Lung (tissue), 12 donors: ENCODE measurements around the gene ZNF599. TPM values are rescaled to one million over a fixed set of nuclear protein-coding genes. Genes with fewer than 3 reads are reported as not detected.

Experiments used
- ATAC-seq: fragments of 200-7000 bp; cut with Tn5 transposase; one replicate; pipeline ENCODE4 v1.9.1; 2020; ENCODE audit warnings: moderate number of reproducible peaks; ENCODE audit not compliant: insufficient read depth, low FRiP score
- DNase-seq, 3 donors: peaks; one replicate each; pipeline ENCODE4 v3.0.0-alpha.2; 2013 to 2017
- H3K27ac ChIP-seq, 2 donors: one replicate each; pipeline ENCODE4 v1.5.1; 2013; ENCODE audit warnings: mild to moderate bottlenecking in 2 of 2, moderate library complexity in 2 of 2, control low read depth in 1 of 2, inconsistent platforms in 1 of 2, low read depth in 1 of 2, low read length in 1 of 2
- H3K27me3 ChIP-seq, 3 donors: one replicate each; pipeline ENCODE4 v1.5.1; 2013; ENCODE audit warnings: low read length in 2 of 3; ENCODE audit not compliant: control insufficient read depth in 3 of 3, insufficient read depth in 3 of 3
- H3K36me3 ChIP-seq, 4 donors: one replicate each; pipeline ENCODE4 v1.5.1; 2013; ENCODE audit warnings: low read length in 4 of 4, mild to moderate bottlenecking in 1 of 4, moderate library complexity in 1 of 4; ENCODE audit not compliant: control insufficient read depth in 4 of 4, insufficient read depth in 4 of 4
- H3K4me1 ChIP-seq, 5 donors: one replicate each; pipeline ENCODE4 v1.5.1; 2013; ENCODE audit warnings: low read length in 5 of 5, mild to moderate bottlenecking in 2 of 5, moderate library complexity in 1 of 5; ENCODE audit not compliant: control insufficient read depth in 5 of 5, insufficient read depth in 5 of 5
- H3K4me3 ChIP-seq: one replicate; pipeline ENCODE4 v1.5.1; 2013; ENCODE audit warnings: mild to moderate bottlenecking, control low read depth, moderate library complexity
- H3K9ac ChIP-seq, 2 donors: one replicate each; pipeline ENCODE4 v1.5.1; 2013; ENCODE audit warnings: low read length in 2 of 2, control low read depth in 1 of 2; ENCODE audit not compliant: insufficient read depth in 1 of 2
- H3K9me3 ChIP-seq, 4 donors: one replicate each; pipeline ENCODE4 v1.5.1; 2013; ENCODE audit warnings: low read length in 3 of 4, mild to moderate bottlenecking in 1 of 4, moderate library complexity in 1 of 4; ENCODE audit not compliant: control insufficient read depth in 4 of 4, insufficient read depth in 3 of 4
- WGBS, 2 donors: extraction: QIAGEN DNeasy Blood & Tissue Kit; methylation state at CpG; one replicate each; pipeline ENCODE4 v1.1.7; 2013; 5-methylcytosine and 5-hydroxymethylcytosine counted together
- polyA plus RNA-seq, 2 donors: library from polyadenylated mRNA; stranded (reverse); fragments of 200-250 nt; gene quantifications; one replicate each; pipeline ENCODE4 v1.2.1, GENCODE V29; 2013
- total RNA-seq, 2 donors: library from RNA; depleted of rRNA in 1 of 2; stranded (reverse); fragments of >200 nt in 1 of 2; gene quantifications; one replicate each; pipeline ENCODE4 v1.2.1, GENCODE V29; 2014 to 2021
- TF ChIP-seq, protein P1 (sequence below): IDR thresholded peaks from 2 replicates; pipeline ENCODE4 v1.5.1; 2012; ENCODE audit warnings: mild to moderate bottlenecking; ENCODE audit errors: control extremely low read depth, extremely low read depth
- donor health status: control.
- donor health status: control.
- donor health status: Bipolar disorder and iron deficiency.
- donor health status: healthy.
- donor health status: DM: yes; HTN: yes; CAD: no.

ZNF599 gene
- total and polyA plus RNA-seq, 4 donors = 3.6 to 11.2 (median 6.6) TPM

DNA sequence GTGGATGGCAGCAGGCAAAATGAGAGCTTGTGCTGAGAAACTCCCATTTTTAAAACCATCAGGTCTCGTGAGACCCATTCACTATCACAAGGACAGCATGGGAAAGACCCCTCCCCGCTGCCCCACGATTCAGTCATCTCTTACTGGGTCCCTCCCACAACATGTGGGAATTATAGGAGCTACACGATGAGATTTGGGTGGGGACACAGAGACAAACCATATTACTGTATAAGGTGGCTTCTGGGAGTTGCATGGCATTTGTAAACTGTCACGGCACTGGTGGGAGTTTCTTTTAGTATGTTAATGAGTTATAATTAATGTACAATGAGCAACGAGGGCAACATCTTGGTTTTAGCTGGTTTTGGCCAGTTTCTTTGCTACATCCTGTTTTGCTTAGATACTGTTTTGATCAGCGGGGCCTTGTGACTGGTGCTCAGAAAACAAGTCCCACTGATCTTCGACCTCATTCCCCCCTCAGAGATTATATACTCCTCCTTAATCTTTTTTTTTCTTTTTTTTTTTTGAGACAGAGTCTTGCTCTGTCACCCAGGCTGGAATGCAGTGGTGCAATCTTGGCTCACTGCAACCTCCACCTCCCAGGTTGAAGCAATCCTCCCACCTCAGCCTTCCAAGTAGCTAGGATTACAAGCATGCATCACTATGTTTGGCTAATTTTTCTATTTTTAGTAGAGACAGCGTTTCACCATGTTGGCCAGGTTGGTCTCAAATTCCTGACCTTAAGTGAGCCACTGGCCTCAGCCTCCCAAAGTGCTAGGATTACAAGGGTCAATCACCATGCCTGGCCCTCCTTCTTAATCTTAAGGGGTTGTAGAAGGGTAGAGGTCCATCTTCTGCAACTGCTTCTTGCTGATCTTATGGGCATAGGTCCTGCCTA lies 21.3 kb upstream of the ZNF599 start:
- Histone ChIP-seq H3K27me3 (peaks cover 0 to 2% (median 0%) of the 10 kb centered on the region in 3 donors), H3K4me3 (no peak overlapping the region), H3K4me1 (no peaks in the 10 kb centered on the region), H3K9me3 (peaks cover 0 to 4% (median 0%) of the 10 kb centered on the region in 4 donors), H3K27ac (no peak overlapping the region), H3K9ac (no peak overlapping the region), H3K36me3 (no peaks in the 10 kb centered on the region)
- ATAC-seq = no peak
- DNase-seq = no peak
- TF ChIP-seq, protein P1, sequence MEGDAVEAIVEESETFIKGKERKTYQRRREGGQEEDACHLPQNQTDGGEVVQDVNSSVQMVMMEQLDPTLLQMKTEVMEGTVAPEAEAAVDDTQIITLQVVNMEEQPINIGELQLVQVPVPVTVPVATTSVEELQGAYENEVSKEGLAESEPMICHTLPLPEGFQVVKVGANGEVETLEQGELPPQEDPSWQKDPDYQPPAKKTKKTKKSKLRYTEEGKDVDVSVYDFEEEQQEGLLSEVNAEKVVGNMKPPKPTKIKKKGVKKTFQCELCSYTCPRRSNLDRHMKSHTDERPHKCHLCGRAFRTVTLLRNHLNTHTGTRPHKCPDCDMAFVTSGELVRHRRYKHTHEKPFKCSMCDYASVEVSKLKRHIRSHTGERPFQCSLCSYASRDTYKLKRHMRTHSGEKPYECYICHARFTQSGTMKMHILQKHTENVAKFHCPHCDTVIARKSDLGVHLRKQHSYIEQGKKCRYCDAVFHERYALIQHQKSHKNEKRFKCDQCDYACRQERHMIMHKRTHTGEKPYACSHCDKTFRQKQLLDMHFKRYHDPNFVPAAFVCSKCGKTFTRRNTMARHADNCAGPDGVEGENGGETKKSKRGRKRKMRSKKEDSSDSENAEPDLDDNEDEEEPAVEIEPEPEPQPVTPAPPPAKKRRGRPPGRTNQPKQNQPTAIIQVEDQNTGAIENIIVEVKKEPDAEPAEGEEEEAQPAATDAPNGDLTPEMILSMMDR = no peak
- 79 to 85% methylated on average over 9 of the region's 9 CpGs for WGBS, 2 donors

GRCh38 chr19:34793565-34793964 lies 20.6 kb upstream of the ZNF599 start:
- 71 to 84% methylated on average over 3 of the region's 3 CpGs for WGBS, 2 donors
- H3K27ac ChIP-seq = no peak overlapping the region

DNA sequence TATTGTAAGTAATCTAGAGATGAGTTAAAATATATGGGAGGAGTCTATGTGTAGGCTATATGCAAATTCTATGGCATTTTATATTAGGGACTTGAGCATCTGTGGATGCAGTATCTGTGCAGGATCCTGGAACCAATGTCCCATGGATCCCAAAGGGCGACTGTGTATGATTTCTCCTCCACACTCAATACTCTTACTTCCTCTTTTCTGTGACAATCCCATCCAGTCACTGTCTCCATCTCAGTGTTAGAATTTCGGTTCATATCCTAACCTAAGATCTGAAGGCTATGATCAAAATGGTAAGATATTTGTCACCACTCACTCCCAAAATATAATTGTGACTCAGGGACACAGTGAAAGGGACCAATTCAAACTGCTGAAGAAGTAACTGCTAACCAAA lies 15.1 kb upstream of the ZNF599 start:
- Histone ChIP-seq H3K9ac (no peak overlapping the region), H3K36me3 (no peaks in the 10 kb centered on the region), H3K4me1 (peaks cover 0 to 5% (median 0%) of the 10 kb centered on the region in 5 donors), H3K27me3 (peaks cover 0 to 4% (median 0%) of the 10 kb centered on the region in 3 donors), H3K27ac (no peak overlapping the region), H3K9me3 (peaks cover 0 to 13% (median 0%) of the 10 kb centered on the region in 4 donors), H3K4me3 (no peak overlapping the region)
- 65 to 69% methylated on average over 2 of the region's 2 CpGs for WGBS, 2 donors
- no peak for ATAC-seq
- TF ChIP-seq, protein P1 = no peak
- no peak for DNase-seq

More at GRCh38 chr19:34793565-34793964, 20.6 kb upstream of the ZNF599 start:
- H3K9me3 ChIP-seq = peaks cover 0 to 4% (median 0%) of the 10 kb centered on the region in 4 donors
- peaks cover 0 to 2% (median 0%) of the 10 kb centered on the region in 3 donors for H3K27me3 ChIP-seq
- ATAC-seq (no peak), DNase-seq (no peak)
- TF ChIP-seq, protein P1 = no peak
- H3K36me3 ChIP-seq = no peaks in the 10 kb centered on the region
- no peak overlapping the region for H3K4me3 ChIP-seq
- H3K4me1 ChIP-seq = no peaks in the 10 kb centered on the region
- H3K9ac ChIP-seq = no peak overlapping the region
